Urinary bladder (tissue), 4 donors: ENCODE data around the gene SNAPC2. TPM values are rescaled to one million over a fixed set of nuclear protein-coding genes. Genes with fewer than 3 reads are reported as not detected.

Experiments
- DNase-seq: peaks from one replicate; pipeline ENCODE4 v3.0.0-alpha.2; 2015; ENCODE audit errors: extremely low spot score
- H3K27ac ChIP-seq: one replicate; pipeline ENCODE4 v1.5.1; 2013; ENCODE audit warnings: low read depth, mild to moderate bottlenecking, moderate library complexity
- H3K36me3 ChIP-seq: one replicate; pipeline ENCODE4 v1.6.1; 2013; ENCODE audit warnings: mild to moderate bottlenecking, moderate library complexity; ENCODE audit not compliant: insufficient read depth
- H3K4me1 ChIP-seq: one replicate; pipeline ENCODE4 v1.6.1; 2013; ENCODE audit warnings: mild to moderate bottlenecking, moderate library complexity; ENCODE audit not compliant: insufficient read depth
- H3K4me3 ChIP-seq: one replicate; pipeline ENCODE4 v1.5.1; 2013; ENCODE audit warnings: low read depth, low read length
- WGBS: extraction: QIAGEN DNeasy Blood & Tissue Kit; methylation state at CpG from one replicate; pipeline ENCODE4 v1.1.7; 2013; 5-methylcytosine and 5-hydroxymethylcytosine counted together
- polyA plus RNA-seq: library from polyadenylated mRNA; stranded (reverse); fragments of 200-250 nt; gene quantifications from one replicate; pipeline ENCODE4 v1.2.3, GENCODE V29; 2013
- total RNA-seq: library from RNA; depleted of rRNA; stranded (reverse); fragments of >200 nt; gene quantifications from one replicate; pipeline ENCODE4 v1.2.3, GENCODE V29; 2014
- donor health status: healthy with polysubstance abuse.
- donor health status: healthy.

Gene SNAPC2
- total RNA-seq = 6.8 TPM
- 55.6 TPM for polyA plus RNA-seq

DNA sequence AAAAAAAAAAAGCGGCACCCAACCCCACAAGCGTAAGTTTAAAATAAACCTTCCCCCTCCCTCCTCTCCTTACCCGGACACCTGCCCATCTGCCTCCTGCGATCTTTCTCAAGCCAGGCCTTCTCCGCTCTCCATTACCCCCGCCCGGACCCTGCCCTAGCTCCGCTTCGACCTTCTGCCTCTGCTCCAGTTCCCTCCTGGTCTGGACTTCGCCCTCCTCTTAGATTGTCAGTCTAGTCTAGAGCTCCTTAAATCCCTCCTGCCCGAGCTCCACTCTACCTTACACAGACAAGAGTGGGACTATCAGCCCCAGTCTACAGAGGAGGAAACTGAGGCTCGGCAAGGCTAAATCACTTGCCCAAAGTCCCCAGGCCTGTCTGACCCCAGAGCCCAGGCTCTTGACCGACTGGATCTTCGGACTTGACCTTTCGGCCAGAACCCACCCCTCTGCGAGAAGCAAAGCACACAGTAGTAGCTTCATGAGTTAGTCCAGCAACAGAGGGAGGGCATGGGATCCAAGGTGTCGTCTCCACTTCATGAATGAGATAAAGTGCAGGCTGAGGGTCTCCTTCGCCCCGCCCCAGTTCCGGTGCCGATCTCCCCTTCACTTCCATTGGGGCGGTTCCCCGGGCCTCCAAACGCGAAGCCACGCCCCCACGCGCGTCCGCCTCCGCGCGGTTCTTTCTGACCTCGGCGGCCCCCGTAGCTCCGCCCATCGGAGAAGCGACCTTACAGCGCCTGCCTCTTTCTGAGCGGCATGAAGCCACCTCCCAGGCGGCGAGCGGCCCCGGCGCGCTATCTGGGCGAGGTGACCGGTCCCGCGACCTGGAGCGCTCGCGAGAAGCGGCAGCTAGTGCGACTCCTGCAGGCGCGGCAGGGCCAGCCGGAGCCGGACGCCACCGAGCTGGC lies at the start of gene SNAPC2:
SNAPC2 (plus strand) TSS at position 729 of the 909 bp plus-strand sequence; CDS start at position 758, 29 bp downstream.
- H3K36me3 ChIP-seq = no peaks in the 10 kb centered on the region
- peak within 1 kb of the TSS; percentile 60 for H3K4me3 ChIP-seq
- DNase-seq = peak; percentile 52
- H3K27ac ChIP-seq = peak within 1 kb of the TSS; percentile 81
- H3K4me1 ChIP-seq = no peaks in the 10 kb centered on the region
- 7% methylated on average over 62 of the region's 62 CpGs for WGBS

DNA sequence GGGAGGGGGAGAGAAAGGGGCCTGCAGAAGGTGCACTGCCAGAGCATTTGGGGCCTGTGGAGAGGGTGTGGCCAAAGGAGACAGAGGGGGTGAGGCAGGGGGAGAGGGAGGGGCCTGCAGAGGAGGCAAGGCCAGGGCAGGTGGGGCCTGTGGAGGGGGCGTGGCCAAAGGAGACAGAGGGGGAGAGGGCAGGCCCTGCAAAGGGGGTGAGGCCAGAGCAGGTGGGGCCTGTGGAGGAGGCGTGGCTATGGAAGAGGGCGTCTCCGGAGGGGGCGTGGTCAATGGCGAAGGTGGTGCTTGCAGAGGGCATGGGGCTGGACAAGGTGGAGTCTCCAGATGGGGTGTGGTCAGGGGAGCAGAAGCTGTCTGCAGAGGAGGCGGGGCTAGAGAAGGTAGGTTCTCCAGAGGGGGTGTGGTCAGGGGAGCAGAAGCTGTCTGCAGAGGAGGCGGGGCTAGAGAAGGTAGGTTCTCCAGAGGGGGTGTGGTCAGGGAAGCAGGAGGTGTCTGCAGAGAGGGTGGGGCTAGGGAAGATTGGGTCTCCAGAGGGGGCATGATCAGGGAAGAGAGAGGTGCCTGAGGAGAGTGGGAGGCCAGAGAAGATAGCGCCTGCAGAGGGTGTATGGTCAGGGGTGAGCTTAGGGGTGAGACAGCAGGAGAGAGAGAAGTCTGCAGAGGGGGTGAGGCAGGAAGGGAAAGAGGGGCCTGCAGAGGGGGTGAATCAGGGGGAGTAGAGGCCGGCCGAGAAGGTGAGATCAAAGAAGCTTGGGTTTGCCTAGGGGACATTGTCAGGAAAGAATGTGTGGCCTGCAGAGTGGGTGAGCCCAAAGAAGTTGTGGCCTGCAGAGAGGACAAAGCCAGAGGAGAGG lies 49.3 kb upstream of the SNAPC2 start:
- DNase-seq = no peak

DNA sequence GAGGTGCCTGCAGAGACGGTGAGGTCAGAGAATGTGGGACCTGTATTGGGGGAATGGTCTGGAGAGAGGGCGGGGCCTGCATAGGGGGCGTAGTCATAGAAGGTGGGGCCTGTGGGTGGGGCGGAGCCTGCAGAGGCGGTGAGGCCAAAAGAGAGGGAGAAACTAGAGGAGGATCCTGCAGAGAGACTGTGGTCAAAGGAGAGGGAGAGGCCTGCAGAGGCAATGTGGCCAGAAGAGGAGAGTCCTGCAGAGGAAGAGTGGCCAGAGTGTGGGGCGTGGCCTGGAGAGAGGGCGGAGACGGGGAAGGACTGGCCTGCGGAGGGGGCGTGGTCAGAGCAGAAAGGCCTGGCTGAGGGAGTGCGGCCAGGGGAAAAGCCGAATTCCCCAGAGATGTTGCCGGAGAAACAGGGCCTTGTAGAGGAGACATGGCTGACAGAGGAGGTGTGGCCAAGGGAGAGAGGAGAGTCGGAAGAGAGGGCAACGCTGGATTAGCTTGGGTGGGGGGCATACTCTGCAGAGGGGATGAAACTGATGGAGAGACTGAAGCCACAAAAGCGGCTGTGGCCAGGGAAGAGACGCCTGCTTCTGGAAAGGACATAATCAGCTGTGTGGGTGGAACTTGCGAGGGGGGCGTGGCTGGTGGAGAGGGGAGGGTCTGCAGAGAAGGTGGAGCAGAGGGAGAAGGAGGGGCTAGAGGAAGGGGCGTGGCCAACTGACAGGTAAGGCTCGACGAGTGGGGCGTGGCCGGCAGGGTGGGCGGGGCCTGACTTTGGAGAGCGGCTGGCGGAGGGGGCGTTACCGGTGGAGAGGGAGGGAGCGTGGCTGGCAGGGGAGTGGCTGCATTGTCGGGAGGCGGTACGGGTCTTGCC lies 48.5 kb upstream of the SNAPC2 start:
- H3K4me1 ChIP-seq = peaks cover 5% of the 10 kb centered on the region
- H3K27ac ChIP-seq = no peak overlapping the region
- no peak overlapping the region for H3K4me3 ChIP-seq
- H3K36me3 ChIP-seq = no peaks in the 10 kb centered on the region
- DNase-seq = peak; percentile 78
- 8% methylated on average over 33 of the region's 33 CpGs for WGBS

More for the DNA sequence above, 49.3 kb upstream of the SNAPC2 start:
- 71% methylated on average over 11 of the region's 11 CpGs for WGBS
- Histone ChIP-seq H3K27ac (no peak overlapping the region), H3K4me1 (peaks cover 5% of the 10 kb centered on the region), H3K36me3 (no peaks in the 10 kb centered on the region), H3K4me3 (no peak overlapping the region)

DNA sequence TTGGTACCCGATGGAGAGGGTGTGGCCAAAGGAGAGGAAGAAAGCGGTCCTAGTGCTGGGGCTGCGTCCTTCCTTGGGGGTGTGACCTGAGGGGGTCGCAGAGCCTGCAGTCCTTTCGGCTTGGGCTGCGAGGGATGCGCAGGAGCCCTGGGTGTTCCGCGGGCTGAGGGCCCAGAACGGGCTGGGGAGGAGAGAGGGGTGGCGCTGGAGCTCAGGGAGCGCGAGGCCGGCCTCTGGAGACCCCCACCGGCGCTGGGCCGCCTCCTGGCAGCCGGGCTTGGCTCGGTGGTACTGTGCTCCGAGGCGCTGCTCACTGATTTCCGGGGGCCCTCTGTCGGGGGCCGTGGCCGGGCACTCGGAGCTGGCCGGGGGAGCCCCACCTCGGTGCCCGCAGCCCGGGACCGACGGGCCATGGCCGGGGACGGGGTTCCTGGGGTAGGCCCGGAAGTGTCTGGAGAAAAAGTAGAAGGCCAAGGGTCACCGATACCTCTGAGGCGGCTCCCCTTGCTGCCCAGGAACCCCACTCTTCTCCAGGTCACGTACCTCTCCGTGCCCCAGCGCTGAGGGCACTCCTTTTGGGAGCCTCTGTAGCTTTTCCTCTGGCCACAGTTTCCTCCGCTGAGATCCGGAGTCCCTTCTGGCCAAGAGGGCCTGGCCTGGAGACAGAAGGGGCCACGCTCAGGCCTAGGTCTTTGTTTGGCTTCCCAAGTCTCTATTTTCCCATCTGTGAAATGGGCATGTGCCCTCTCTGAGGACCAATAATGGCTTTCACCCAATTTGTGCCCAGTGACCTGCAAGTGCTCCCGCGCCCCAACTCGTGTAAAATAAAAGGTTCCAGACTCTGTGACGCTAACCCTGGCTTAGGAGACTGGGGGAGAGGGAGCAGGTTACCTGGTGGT lies 47.6 kb upstream of the SNAPC2 start:
- 56% methylated on average over 47 of the region's 47 CpGs for WGBS
- Histone ChIP-seq H3K4me3 (no peak overlapping the region), H3K4me1 (peaks cover 5% of the 10 kb centered on the region), H3K36me3 (no peaks in the 10 kb centered on the region), H3K27ac (no peak overlapping the region)
- no peak for DNase-seq

DNA sequence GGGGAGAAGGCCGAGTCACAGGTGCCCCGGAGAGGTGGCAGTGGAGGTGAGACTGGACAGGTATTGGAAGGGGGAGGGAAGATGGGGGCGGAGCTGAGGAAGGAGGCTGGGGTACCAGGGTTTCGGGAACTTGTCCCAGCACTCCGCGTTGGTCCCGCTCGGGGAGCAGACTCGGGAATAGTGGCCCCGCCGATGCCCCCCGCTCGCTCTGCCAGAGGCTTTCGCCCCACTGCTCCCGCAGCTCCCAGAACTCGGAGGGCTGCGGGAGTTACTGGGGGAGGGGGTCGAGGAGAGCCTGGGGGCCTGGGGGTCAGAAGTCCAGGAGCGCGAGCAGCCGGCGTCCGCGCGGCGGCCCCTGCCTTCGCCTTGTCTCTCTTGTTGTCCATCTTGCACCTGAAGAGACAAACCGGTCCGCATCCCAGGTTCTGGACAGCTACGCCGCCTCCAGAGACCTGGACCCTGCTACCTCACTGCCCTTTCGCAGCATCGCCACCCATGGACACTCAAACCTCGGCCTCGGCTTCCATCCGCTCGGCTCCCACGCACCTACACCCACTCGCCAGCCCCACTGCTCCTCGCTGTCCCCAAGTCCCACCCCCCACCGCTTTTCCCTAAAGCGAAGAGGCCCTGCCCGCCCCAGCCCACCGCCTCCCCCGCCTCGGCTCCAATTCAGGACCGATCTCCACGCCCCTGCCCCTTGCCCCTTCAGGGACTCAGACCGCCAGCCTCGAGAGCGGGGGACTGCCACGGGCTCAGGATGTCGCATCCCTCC lies 46.6 kb upstream of the SNAPC2 start:
- DNase-seq = no peak
- Histone ChIP-seq H3K4me1 (peaks cover 5% of the 10 kb centered on the region), H3K27ac (no peak overlapping the region), H3K4me3 (peak overlapping the region; percentile 29), H3K36me3 (no peaks in the 10 kb centered on the region)
- WGBS = 13% methylated on average over 53 of the region's 53 CpGs

- no peak for DNase-seq
- 1% methylated on average over 88 of the region's 88 CpGs for WGBS
- H3K36me3 ChIP-seq = no peaks in the 10 kb centered on the region
- H3K4me1 ChIP-seq = peaks cover 3% of the 10 kb centered on the region
- H3K4me3 ChIP-seq = peak within 1 kb of the TSS; percentile 29
- H3K27ac ChIP-seq = no peak within 1 kb of the TSS
Measured at GRCh38 chr19:7874076-7874896, 45.9 kb upstream of the SNAPC2 start, which contains the start of gene PRR36. Gene PRR36 (minus strand): TSS chr19:7874390. CDS start chr19:7873689, 701 bp downstream.

- Histone ChIP-seq H3K36me3 (no peaks in the 10 kb centered on the region), H3K4me1 (peaks cover 3% of the 10 kb centered on the region), H3K4me3 (no peak overlapping the region), H3K27ac (no peak overlapping the region)
- DNase-seq = no peak
- 46% methylated on average over 12 of the region's 12 CpGs for WGBS
Measured at GRCh38 chr19:7874897-7875273, 45.3 kb upstream of the SNAPC2 start.

GRCh38 chr19:7877249-7877836 lies 42.8 kb upstream of the SNAPC2 start:
- no peak overlapping the region for H3K4me3 ChIP-seq
- WGBS = 74% methylated on average over 6 of the region's 6 CpGs
- H3K4me1 ChIP-seq = peaks cover 3% of the 10 kb centered on the region
- H3K27ac ChIP-seq = no peak overlapping the region
- no peaks in the 10 kb centered on the region for H3K36me3 ChIP-seq
- DNase-seq = no peak

- H3K4me1 ChIP-seq = no peaks in the 10 kb centered on the region
- no peak for DNase-seq
- WGBS = 73% methylated on average over 18 of the region's 18 CpGs
- no peak overlapping the region for H3K4me3 ChIP-seq
- no peaks in the 10 kb centered on the region for H3K36me3 ChIP-seq
- H3K27ac ChIP-seq = no peak overlapping the region
Measured at GRCh38 chr19:7879111-7879807, 40.9 kb upstream of the SNAPC2 start.

DNA sequence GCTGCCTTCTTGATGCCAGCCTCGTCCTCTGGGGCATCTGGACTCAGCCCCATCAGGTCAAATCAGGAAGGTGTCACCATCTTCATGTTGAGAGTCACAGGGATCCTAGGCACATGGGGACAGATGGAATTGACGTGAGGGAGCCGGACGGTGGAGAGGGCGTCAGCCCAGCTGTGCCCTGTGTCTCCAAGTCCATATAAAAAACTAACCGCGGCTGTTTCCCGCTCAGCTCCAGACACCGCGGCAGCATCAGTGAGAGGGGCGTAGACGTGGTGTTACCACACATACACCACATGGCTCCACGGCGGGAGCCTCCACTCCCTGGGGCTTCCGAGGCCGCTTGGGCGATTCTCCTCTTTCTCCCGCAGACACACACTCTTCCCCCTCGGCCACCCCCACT lies 40.3 kb upstream of the SNAPC2 start:
- Histone ChIP-seq H3K4me3 (no peak overlapping the region), H3K4me1 (no peaks in the 10 kb centered on the region), H3K27ac (no peak overlapping the region), H3K36me3 (no peaks in the 10 kb centered on the region)
- 76% methylated on average over 19 of the region's 19 CpGs for WGBS
- DNase-seq = no peak
